NCI-H1092 treated with DMSO at 0.1 percent for 48 hours (cell line): ENCODE results near the gene HNRNPF.

Experiments used
- DNase-seq: peaks from one replicate; lab custom pipeline; 2025; lab: John Stamatoyannopoulos, UW

HNRNPF gene

GRCh38 chr10:43376046-43376635 lies 32.8 kb downstream of the HNRNPF start:
- DNase-seq = no peak

DNA sequence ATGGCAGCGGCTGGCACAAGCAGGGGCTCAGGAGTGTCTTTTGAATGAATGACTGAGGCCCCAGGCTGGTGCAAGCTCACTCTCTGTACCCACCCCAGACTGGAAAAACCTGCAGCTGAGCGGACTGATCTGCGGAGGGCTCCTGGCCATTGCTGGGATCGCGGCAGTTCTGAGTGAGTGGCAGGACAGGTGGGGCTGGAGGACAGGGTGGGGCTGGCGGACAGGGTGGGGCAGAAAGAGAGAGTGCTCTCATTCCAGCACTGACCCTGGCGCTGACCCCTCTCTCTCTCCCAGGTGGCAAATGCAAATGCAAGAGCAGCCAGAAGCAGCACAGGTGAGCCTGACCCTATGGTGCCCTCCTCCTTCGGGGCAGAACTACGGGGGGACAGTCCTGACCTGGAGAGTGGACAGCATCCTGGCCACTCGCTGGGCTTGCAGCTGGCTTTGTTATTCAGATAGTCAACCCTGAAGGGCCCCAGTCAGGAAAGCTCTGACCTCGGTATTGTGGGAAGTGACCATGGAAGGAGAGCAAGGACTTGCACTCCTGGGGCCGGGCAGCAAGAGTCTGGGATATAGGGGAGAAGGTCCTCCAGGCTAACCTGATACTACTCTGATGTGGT lies 33.5 kb downstream of the HNRNPF start:
- no peak for DNase-seq

DNA sequence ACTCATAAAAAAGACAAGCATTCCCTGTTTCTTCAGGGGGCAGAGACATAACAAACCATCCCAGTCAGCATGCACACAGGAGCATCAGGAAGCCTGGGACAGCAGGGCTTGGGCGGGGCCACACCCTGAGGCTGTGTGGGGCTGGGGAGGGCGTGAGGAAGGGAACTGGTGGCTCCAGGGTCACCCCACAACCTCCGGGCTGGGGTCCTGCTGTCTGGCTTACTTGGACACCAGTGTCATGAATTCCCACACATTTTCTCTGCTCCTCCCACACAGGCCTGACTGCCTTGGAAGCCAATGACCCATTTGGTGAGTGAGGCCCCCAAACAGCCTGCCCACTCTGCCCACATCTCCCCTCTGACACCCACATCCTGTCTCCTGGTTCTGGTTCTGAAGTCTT lies 34.8 kb downstream of the HNRNPF start:
- DNase-seq = no peak

- DNase-seq = no peak
These were observed 35.5 kb downstream of the HNRNPF start for GRCh38 chr10:43373461-43373860.

GRCh38 chr10:43372765-43373361 lies 36.1 kb downstream of the HNRNPF start:
- no peak for DNase-seq

DNA sequence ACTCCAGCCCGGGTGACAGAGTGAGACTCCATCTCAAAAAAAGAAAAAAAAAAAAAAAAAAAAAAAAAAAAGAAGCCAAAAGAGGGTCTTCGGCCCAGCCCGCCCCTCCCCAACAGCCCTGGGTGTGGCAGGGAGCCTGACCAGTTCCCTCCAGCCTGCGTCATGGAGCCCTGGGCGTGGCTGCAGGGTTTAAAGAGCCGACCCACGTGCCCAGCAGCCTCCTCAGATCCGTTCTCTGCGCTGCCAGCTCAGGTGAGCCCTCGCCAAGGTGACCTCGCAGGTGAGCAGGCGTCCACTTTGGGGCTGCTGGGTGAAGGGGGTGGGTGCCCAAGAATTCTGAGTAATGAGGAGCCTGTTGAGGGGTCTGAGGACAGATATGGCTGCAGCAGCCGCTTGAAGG lies 37.6 kb downstream of the HNRNPF start, which contains the start of gene FXYD4:
TSS of gene FXYD4 (plus strand) at position 219 of the 400 bp plus-strand sequence. CDS start 2,111 bp downstream, outside the sequence.
- DNase-seq = no peak

GRCh38 chr10:43370671-43371215 lies 38.2 kb downstream of the HNRNPF start:
- DNase-seq = no peak

DNA sequence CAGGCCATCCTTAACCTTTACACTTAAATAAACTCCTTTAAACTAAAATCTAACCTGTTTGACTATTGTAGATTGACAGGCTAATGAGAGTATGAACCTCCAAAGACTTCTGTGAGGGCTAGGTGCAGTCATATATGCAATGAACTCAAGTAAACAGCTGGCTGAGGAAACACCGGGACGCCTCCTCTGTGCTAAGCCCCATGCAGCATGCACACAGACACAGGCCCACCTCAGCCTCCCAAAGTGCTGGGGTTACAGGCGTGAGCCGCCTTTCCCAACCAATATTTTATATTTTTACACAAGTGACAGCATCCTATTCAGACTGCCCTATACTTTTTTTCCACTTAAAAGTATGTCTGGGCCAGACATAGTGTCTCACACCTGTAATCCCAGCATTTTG lies 39.1 kb downstream of the HNRNPF start:
- no peak for DNase-seq

GRCh38 chr10:43365001-43365400 lies 44.0 kb downstream of the HNRNPF start:
- DNase-seq = no peak

- DNase-seq = peak; percentile 94
These were observed 46.7 kb downstream of the HNRNPF start for GRCh38 chr10:43362191-43362839.

DNA sequence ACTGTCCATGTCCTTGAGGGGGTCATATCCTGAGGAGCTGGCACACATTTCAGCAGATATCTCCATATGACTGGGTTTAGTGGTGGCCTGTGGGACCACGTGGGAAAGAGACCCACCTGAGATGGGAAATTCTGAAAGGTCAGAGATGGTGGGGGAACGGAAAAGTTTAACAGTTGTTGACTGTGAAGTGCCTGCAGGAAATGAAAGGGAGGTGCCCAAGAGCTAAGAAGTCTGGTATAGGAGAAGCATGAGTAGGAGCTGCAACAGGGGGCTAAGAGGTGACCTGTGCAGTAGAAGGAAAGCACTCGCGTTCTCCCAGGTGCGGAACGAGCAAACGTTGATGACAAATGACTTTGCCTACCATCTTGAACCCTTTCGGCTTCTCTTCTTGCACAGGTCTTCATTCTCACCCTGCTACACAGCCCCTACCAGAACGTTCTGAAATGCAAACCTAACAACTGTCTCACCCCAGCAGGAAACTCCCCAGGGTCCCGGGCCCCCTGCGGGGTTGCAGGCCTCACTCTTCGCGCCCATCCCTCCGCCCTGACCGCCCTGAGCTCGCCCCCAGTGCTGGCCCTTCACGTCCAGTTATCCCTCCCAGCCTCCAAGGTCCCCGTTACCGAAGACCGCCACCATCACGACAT lies 47.3 kb downstream of the HNRNPF start:
- DNase-seq = no peak

DNA sequence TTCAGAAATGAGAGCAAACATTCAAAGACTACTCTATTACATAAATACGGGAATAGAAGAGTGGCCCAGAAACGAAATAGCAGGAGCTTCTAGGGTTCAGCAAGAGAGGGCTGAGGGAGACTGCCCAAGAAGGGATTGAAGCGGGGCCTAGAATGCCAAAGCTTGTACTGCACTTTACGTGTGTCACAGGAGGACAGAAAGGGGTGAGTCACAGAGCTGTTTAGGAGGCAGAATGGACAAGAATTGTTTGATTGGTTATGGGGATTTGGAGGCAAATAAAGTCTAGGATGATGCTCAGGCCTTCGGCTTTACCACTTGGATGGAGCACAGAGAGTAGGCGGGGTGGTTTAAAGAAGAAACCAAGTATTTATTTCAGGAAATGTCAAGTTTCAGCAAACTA lies 48.9 kb downstream of the HNRNPF start:
- no peak for DNase-seq

DNA sequence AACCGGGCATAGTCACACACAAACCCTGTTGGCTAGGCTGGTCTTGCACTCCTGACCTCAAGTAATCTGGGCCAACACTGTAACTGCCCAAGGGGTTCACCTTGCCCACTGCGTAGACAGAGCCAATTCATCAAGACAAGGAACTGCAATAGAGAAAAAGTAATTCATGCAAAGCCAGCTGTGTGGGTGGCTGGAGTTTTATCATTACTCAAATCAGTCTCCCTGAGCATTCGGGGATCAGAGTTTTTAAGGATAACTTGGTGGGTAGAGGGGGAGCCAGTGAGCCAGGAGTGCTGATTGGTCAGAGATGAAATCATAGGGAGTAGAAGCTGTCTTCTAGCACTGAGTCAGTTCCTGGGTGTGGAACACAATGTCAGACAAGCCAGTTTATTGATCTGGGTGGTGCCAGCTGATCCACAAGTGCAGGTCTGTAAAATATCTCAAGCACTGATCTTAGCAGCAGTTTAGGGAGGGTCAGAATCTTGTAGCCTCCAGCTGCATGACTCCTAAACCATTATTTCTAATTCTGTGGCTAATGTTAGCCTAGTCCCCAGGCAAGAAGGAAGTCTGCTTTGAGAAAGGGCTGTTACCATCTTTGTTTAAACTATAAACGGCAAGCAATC lies 53.1 kb downstream of the HNRNPF start:
- DNase-seq = no peak

GRCh38 chr10:43354879-43355380 lies 54.1 kb downstream of the HNRNPF start:
- no peak for DNase-seq

GRCh38 chr10:43354330-43354635 lies 54.7 kb downstream of the HNRNPF start:
- no peak for DNase-seq

DNA sequence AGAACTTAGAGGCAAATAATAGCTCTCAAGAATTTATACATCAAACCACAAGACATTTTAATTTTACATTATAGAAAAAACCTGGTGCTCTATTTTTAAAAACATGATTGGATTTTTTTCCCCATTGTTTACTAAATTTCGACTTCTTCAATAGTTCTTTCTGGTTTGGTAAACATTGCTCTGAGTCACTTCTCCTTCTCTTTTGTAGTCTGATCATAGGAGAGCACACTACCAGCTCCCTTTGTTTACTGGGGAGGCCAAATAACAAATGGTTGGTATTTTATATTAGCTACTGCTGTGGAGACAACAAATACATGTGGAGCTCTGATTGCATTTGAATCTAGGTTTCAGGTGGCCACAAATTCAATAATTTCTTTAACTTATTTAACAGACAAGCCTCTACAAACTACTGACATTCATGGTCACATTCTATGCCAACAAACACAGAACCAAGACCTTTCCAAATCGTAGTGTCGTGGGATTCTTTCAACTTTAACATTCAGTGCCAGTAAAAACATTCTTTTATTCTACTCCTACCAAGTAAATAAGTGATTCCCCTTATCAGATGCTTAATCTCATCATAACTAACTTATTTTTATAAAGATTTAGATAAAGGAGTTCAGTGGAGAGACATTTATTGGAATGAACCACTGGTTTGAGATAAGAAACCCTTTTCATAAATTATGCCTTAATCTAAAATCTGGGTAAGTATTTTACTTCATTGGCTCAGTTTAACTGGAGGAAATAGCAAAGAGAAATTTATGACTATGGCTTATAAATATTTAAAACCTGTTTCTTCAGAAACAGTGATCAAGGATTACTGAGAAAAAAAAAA lies 55.3 kb downstream of the HNRNPF start:
- DNase-seq = no peak

- no peak for DNase-seq
These were observed 56.0 kb downstream of the HNRNPF start for GRCh38 chr10:43352951-43353350.

- DNase-seq = no peak
These were observed 57.7 kb downstream of the HNRNPF start for GRCh38 chr10:43351301-43351700.

DNA sequence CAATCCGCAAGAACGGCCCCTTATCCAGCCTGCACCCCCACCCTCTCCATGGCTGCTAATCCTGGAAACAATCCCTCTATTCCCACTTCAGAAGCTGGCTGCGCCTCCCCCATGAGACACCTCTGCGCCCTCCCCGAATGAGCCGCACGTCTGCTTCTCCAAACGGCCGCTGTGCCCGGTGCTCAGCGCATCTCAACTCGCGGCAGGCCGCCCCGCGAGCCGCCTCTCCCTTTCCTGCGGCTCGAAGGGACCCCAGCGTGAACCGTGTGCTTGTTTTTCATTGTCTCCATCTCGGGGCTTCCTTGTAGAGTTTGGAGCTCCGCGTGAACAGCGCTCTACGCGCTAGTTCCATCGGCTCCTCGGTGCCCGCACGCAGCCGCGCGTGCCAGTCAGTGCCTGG lies 58.3 kb downstream of the HNRNPF start:
- DNase-seq = no peak

- no peak for DNase-seq
These were observed 58.8 kb downstream of the HNRNPF start for GRCh38 chr10:43350156-43350555.
